Measurements from ENCODE around the gene GPR3. TPM values are rescaled to one million over a fixed set of nuclear protein-coding genes. Genes with fewer than 3 reads are reported as not detected.

GPR3 gene
- total and polyA plus RNA-seq, 2 of the 13 experiments (the other 11 are each of a cell fraction or from before 2014, with no cell fraction given) = 1.00 to 2.6 TPM

GRCh38 chr1:27392778-27393635 is 585 bp downstream of the GPR3 start:
- Histone ChIP-seq H2AFZ (ENCODE audit: low read length) (no peak overlapping the region), H3K4me2 (ENCODE audit: low read depth, low read length) (peak overlapping the region; percentile 90), H3K9me3 (ENCODE audit: low read length) (no peaks in the 10 kb centered on the region), H3K27ac (ENCODE audit: extremely low read length, insufficient read depth, low read length) (peak overlapping the region; percentile 9), H4K20me1 (ENCODE audit: insufficient read depth, low read length) (no peaks in the 10 kb centered on the region), H3K4me1 (ENCODE audit: insufficient read depth, low read length) (peaks cover 28% of the 10 kb centered on the region), H3K9ac (ENCODE audit: insufficient read depth, low read depth, low read length) (peak overlapping the region; percentile 71), H3K36me3 (replicated peaks in 1 of 2; ENCODE audit: control insufficient read depth in 1 of 2, insufficient read depth in 2 of 2, low read length in 2 of 2) (no peaks in the 10 kb centered on the region), H3K4me3 (replicated peaks in 1 of 3; ENCODE audit: insufficient read depth in 1 of 3, low read depth in 2 of 3, low read length in 3 of 3) (peak overlapping the region; percentile 71 to 85 (median 72); a peak in 5 of 6 replicates), H3K27me3 (ENCODE audit: control insufficient read depth in 1 of 2, insufficient read depth in 2 of 2, low read length in 2 of 2) (peaks cover 0 to 2% of the 10 kb centered on the region in 2 experiments; a peak in 2 of 5 replicates), H3K79me2 (ENCODE audit: insufficient read depth, low read length) (no peaks in the 10 kb centered on the region)
- DNase-seq (ENCODE audit: low spot score) (no peak), ATAC-seq (peak; percentile 26), FAIRE-seq (no peak)
- CTCF ChIA-PET (ENCODE audit: low intra/inter-chr PET ratio, low total read pairs) = interaction anchor here (1.5 to 2.2 kb wide), 2 partner anchors 92 to 213 kb away, joined by 6 to 7 read pairs; no protein-coding TSS in a partner anchor
- intact Hi-C loops (cut with micrococcal nuclease; ENCODE audit: unreplicated experiment) (loop anchor here (2.0 to 10.0 kb wide), 2 partner anchors 214 to 272 kb away; no protein-coding TSS in a partner anchor), in situ Hi-C loops (cut with HindIII; ENCODE audit: extremely low pct_ligation_motif_present, low pct_unique_long_range_greater_than_20kb) (loop anchor here (5.0 kb wide), 4 partner anchors 36 to 281 kb away; no protein-coding TSS in a partner anchor)
- WGBS (ENCODE audit: low lambda C conversion rate) = 41% methylated on average over 18 of the region's 30 CpGs
- POLR2A ChIA-PET = no interaction called here
- BruUV-seq (replicated peaks) = no TSS peak
- TF ChIP-seq ZNF816 (CRISPR knock-in tag; IDR thresholded peaks at IDR 0.05; ENCODE audit: borderline replicate concordance) (0 out of 2 replicates have a peak, but pooled peaks have one; percentile 1), PLRG1 (conservative IDR thresholded peaks at IDR 0.05) (no peak), ZNF326 (CRISPR knock-in tag; IDR thresholded peaks at IDR 0.05; ENCODE audit: borderline replicate concordance) (no peak), HMG20B (CRISPR knock-in tag; conservative IDR thresholded peaks at IDR 0.05) (no peak), ZNF629 (CRISPR knock-in tag; conservative IDR thresholded peaks at IDR 0.05) (no peak), ZNF607 (CRISPR knock-in tag; IDR thresholded peaks at IDR 0.05; ENCODE audit: borderline replicate concordance) (no peak), HDAC1 (CRISPR knock-in tag; IDR thresholded peaks at IDR 0.05) (0 out of 2 replicates have a peak, but pooled peaks have one; percentile 32), CCDC6 (CRISPR knock-in tag; IDR thresholded peaks at IDR 0.05) (peak; percentile 12; the same call in 1 of the 2 replicates)
- TF ChIP-seq, protein P1, sequence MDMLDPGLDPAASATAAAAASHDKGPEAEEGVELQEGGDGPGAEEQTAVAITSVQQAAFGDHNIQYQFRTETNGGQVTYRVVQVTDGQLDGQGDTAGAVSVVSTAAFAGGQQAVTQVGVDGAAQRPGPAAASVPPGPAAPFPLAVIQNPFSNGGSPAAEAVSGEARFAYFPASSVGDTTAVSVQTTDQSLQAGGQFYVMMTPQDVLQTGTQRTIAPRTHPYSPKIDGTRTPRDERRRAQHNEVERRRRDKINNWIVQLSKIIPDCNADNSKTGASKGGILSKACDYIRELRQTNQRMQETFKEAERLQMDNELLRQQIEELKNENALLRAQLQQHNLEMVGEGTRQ (IDR thresholded peaks at IDR 0.05; ENCODE audit: low read depth, low read length) = no peak
- TF ChIP-seq, protein P1 (CRISPR knock-in tag; IDR thresholded peaks at IDR 0.05; ENCODE audit: borderline replicate concordance) = no peak
- TF ChIP-seq, protein P2, sequence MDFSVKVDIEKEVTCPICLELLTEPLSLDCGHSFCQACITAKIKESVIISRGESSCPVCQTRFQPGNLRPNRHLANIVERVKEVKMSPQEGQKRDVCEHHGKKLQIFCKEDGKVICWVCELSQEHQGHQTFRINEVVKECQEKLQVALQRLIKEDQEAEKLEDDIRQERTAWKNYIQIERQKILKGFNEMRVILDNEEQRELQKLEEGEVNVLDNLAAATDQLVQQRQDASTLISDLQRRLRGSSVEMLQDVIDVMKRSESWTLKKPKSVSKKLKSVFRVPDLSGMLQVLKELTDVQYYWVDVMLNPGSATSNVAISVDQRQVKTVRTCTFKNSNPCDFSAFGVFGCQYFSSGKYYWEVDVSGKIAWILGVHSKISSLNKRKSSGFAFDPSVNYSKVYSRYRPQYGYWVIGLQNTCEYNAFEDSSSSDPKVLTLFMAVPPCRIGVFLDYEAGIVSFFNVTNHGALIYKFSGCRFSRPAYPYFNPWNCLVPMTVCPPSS (IDR thresholded peaks at IDR 0.05) = no peak
